GM12892 (cell line): ENCODE results near the gene DHPS.
A peak's percentile ranks its signal among the peaks of the same experiment; 100 is the strongest.

Source experiments
- POLR2A ChIP-seq: IDR thresholded peaks from 2 replicates; pipeline ENCODE4 v1.6.1; 2011; ENCODE audit warnings: low read depth, low read length, control low read depth
- POLR2AphosphoS5 ChIP-seq: IDR thresholded peaks from 2 replicates; pipeline ENCODE4 v1.6.1; 2011; ENCODE audit warnings: low read depth, low read length, control low read depth
- TAF1 ChIP-seq: IDR thresholded peaks from 2 replicates; pipeline ENCODE4 v1.6.1; 2011; ENCODE audit warnings: low read depth, mild to moderate bottlenecking, control low read depth, low read length, borderline replicate concordance

- peak; percentile 95 for TF ChIP-seq POLR2AphosphoS5
- TF ChIP-seq POLR2A, result peak; percentile 96
- peak; percentile 53 for TF ChIP-seq TAF1
Measured at GRCh38 chr19:12681074-12681987, at the start of gene DHPS.
